GM21528 (cell line): ENCODE results near the gene CPSF4L.
A peak's percentile ranks its signal among the peaks of the same experiment; 100 is the strongest.

Experiments used
- ATAC-seq: cut with Tn5 transposase; IDR thresholded peaks from one replicate; pipeline ENCODE4 v1.9.1; 2021; ENCODE audit warnings: mild to moderate bottlenecking, moderate library complexity; ENCODE audit not compliant: unreplicated experiment, low FRiP score

CPSF4L gene

DNA sequence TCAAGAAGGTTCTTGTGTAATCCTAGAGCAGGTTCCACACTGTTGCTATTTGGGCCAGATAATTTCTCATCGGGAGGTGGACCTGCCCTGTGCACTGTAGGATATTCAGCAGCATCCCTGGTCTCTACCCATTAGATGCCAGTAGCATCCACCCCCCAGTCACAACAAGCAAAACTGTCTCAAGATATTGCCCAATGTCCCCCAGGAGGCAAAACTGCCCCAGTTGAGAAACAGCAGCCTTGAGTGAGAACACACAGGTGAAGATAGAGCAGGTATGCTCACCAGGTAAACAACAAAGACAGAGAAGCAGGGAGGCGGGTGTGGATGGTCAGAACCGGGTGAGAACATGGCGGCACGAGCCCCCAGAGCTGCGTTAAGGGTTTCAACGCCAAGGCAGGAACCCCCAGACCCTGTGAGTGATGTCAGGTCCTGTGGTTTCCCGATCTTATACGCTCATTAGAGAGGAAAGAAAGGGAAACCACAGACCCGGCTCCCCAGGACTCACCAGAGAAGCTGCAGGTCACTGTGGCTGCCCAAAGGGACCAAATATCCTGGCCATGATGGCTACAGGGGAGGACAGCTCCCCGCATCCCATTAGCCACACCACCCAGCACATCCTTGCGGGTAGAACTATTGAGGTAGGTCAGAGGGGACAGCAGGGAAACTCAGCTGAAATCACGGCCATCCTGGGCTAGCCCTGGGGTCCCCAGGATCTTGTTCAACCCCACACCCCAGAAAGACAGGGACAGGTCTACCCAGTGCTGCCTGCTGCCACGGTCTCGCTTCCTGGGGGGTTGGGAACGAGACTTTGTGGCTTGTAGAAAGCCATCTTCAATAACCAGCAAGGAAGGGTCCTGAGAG is 28.9 kb upstream of the CPSF4L start:
- peak; percentile 48 for ATAC-seq

DNA sequence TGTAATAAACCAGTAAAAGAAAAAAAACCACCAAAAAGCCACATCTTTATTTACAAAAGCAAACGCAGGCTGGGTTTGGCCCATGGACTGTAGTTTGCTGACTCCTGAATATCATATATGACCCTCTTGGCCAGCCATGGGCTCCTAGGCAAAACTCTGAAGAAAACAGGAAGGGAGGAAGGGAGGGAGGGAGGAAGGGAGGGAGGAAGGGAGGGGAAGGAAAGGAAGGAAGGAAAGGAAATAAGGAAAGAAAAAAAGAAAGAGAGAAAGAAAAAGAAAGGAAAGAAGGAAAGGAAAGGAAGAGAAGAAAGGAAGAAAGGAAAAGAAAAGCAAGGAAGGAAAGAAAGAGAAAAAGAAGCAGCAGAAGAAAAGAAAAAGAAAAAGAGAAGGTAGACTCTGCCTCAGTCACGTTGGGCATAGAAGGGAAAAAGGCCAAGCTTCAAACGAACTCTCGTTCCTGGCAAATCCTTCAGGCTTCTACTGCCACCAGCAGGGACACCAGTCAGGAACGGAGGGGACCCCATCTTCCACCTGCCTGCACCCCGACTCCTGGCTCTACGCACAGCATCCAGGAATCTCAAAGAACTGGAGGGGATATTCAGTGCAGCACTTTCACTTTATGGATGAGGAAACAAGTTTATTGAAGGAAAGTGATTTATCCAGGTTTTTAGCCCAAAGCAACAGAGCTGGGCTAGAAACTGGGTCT is 28.0 kb upstream of the CPSF4L start:
- ATAC-seq, result no peak

DNA sequence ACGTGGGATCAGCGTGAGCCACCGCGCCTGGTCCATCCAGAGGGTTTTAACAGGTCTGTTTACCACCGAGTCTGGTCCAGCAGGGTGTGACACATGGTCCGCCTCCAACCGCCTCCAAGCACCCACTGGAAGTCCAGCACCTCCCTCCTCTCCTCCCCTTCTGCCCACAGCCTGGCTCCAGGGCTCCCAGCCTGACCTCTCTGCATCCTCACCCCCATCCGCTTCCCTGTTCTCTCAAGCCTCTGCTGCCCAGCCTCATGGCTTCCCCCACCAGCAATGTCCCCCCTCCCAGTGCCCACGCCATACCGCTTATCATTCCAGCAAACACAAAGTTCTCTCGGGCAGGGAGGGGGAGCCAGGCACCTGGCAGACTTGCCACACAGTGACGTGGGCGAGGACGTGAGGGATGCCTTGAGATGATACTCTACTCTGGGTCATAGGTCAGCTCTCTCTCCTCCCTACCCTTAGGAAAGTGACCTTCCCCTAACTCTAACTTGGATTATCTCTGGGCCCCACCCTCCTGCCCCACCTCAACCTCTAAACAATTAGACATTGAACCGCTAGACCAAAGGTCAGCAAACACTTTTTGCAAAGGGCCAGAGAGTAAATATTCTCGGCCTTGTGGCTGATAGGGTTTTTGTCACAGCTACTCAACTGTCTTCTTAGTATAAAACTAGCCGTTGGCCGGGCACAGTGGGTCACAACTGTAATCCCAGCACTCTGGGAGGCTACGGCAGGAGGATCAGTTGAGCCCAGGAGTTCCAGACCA is 27.0 kb upstream of the CPSF4L start:
- no peak for ATAC-seq

DNA sequence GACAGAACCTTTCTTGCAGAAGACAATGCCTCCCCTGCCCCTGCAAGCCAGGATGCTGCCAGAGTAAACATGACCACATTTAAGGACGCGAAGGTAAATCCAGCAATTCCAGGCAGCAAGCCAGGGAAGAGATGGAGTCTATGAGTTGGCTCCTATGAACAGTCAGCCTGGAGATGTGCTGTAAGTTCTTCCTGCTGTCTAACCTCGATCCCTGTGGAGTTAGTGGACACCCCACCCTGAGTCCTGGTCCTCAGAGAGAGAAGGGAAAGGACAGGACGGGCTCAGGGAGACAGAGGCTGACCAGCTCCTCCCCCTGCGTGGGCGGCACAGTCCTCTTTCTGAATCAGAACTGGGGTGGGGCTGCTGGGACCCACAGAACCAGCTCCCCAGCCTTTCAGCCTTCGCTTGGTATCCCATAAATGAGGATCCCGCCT is 25.2 kb upstream of the CPSF4L start:
- ATAC-seq, result no peak

- no peak for ATAC-seq
Observed at GRCh38 chr17:73285916-73286862, 24.5 kb upstream of the CPSF4L start.

DNA sequence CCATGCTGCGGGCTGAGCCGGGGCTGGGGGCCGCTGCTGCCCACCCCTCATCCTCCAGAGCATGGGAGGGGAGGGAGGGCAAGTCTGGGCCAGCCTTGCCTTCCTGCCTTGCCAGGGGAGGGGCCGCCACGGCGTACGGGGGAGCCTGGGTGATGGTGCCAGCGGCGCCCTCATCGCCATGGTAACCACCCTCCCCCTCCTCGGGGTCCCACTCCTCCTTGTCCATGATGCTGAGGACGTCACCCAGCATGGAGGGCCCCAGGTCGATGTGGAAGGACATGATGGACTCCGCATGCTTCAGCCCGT is 23.9 kb upstream of the CPSF4L start:
- no peak for ATAC-seq

- no peak for ATAC-seq
Observed at GRCh38 chr17:73284906-73285602, 23.4 kb upstream of the CPSF4L start.

- no peak for ATAC-seq
Observed at GRCh38 chr17:73284354-73284753, 22.7 kb upstream of the CPSF4L start.

- ATAC-seq, result no peak
Observed at GRCh38 chr17:73283841-73284282, 22.2 kb upstream of the CPSF4L start.

DNA sequence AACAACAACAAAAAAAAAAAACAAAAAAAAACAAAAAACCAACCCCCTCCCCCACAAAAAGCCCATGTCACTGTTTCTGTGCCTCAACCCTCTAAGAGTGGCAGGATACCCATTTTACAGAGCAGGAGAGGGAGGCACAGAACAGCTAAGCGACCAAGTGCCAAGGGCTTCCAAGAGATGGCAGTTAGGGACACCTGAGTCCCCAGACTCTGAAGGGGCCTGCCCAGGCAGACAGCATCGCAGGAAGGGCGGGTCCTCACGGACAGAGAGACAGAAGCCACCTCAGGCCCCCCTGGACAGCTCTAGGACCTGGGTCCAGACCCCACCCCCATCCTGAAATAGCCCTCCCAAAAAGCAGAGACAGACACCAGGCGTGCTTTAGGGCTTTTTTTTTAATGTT is 21.6 kb upstream of the CPSF4L start:
- ATAC-seq, result no peak

DNA sequence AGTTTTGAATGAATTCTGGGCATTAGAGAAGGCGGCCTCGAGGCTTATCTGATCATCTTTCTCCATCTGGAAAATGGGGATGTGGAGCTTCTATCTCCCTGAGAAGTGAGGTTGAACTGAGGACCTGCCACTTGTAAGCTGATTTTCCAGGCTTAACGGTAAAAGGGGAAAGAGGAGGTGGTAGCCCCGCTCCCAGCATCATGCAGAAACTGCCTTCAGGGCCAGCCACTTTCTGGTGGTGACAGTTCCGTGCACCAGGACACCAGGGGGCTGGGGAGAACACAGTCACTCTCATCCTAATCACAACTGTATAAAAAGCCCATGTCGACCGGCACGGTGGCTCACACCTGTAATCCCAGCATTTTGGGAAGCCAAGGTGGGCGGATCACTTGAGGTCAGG is 20.9 kb upstream of the CPSF4L start:
- no peak for ATAC-seq

GRCh38 chr17:73281928-73282327 is 20.2 kb upstream of the CPSF4L start:
- ATAC-seq, result no peak

DNA sequence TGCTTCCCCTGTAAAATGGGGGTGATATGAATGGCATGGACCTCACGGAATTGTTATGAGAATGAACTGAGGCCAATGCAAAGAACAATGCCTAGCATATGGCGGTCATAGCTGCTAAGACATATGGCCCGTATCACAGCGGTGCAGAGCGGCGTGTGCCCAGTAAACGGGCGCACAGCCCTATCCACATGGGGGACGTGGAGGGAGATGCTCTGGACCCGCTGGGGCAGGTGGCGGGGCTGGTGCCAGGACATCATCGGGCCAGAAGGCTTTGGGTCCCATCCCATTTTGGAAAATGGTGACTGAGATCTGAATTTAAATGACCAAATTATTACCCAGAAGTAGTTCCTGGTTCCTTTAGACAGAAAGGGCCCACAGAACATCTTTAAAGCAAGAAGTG is 18.5 kb upstream of the CPSF4L start:
- no peak for ATAC-seq

DNA sequence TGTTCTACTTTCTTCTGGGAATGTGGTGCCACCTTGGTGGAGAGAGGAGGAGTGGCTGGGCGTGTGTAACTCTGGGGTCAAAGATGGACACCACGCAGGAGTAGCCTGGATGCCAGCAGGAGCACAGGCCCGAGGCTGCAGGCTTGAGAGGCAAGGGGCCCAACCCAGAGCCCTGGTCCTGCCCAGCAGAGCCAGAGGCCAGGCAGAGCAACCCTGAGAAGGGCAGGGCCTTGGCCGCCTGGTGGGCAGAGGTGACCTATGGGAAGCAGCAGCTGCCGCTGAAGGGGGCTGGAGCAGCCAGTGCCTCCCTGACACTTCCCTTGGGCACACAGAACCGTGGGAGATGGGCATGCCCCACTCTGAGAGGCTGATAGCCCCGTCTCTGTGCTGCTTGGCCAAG is 18.0 kb upstream of the CPSF4L start:
- no peak for ATAC-seq

DNA sequence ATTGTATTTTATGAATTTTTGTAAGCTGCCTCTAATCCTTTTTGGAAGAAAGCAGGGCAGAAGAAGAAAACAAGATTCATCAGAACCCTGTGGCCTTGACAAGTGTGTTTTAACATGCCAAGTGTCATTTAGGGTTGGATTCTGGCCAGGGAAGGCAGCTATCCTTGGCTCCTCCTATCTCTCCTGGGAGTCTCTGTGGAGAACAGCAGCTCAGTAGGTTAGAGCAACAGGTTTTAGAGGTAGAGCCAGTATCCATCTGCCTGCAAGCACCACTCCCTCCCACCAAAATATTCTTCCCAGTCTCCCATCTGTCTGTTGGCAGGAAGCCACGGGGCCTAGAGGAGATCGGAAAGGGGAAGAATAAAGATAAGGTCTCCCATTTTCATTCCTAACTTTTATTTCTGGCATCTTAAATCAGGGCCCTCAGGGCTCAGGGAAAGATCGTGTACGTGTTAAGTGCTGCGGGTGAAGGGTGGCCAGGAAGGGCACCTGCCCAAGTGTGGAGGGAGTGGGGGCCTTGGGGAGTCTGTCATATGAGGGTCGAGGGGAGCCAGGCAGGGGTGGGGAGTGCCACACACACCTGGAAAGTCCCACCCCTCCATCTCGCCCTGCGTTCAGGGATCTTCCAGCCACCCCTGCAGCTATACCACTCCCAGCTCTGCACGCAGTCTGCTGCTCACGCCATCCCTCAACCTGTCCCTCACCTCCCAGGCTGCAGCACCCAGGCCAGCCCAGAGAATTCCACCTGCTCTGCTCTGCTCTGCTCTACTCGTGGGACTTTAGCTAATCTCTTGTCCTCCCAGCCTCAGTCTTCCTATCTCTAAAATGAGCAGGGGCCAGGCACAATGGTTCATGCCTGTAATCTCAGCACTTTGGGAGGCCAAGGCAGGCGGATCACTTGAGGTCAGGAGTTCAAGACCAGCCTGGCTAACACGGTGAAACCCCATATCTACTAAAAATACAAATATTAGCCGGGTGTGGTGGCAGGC is 17.1 kb upstream of the CPSF4L start:
- no peak for ATAC-seq

- no peak for ATAC-seq
Observed at GRCh38 chr17:73278049-73278464, 16.4 kb upstream of the CPSF4L start.

DNA sequence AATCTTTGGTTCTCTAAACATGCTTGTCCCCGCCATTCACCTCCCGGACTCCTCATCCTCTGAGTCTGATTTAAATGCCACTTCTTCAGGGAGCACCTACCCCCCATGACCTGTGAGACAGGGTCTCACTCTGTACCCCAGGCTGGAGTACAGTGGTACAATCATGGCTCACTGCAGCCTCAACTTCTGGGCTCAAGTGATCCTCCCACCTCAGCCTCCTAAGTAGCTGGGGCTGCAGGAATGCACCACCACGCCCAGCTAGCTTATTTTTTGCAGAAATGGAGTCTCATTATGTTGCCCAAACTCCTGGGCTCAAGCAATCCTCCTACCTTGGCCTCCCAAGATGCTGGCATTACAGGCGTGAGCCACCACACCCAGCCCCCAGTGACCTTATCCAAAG is 12.8 kb upstream of the CPSF4L start:
- no peak for ATAC-seq

DNA sequence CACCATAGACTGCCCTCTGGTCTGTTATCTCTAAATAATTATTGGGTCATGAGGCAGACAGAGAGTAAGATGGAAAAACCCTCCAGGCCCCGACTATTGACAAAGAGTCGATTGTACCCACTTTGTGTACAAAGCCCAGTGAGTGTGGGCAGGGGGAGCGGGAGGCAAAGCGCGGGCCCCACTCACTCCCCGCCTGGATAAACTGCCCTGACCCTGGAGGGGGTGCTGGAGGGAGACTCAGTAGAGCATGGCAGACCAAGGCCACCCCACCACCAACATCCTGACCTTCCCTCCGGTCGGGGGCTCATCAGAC is 11.2 kb upstream of the CPSF4L start:
- no peak for ATAC-seq

DNA sequence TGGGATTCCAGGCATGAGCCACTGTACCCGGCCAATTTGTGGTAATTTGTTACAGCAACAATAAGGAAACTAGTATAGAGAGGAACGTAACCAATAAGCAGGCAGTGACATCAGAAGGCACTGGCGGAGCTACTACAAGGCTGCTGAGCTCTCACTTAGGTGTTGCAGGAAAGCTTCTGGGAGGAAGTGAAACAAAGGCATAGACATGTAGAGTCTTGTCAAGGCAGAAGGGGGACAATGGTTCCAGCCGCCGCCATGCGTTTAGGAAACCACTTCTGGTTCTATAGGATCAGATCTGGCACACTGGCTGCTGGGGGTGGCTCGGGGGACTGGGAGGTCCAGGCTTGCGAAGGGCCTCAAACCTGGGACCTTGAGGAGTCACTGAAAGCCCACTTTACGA is 9.4 kb upstream of the CPSF4L start:
- peak; percentile 88 for ATAC-seq
